SK-N-SH treated with all-trans-retinoic acid at 6 μM for 48 hours (cell line): ENCODE data around the gene EVI2A.

Experiments used
- ATAC-seq: fragments of 200-7000 bp; cut with Tn5 transposase; 3 replicates; pipeline ENCODE4 v1.9.1; 2020; ENCODE audit warnings: mild to moderate bottlenecking, moderate library complexity
- ARNTL ChIP-seq: fragments of 450-650 bp; formaldehyde crosslinking; IDR thresholded peaks from 2 replicates; pipeline ENCODE4 v1.5.0; 2020; ENCODE audit warnings: low read depth, mild to moderate bottlenecking, moderate library complexity, borderline replicate concordance
- BACH2 ChIP-seq: fragments of 250-450 bp; sonication (Bioruptor Pico); IDR thresholded peaks from 2 replicates; pipeline ENCODE4 v1.9.0; 2021; ENCODE audit warnings: mild to moderate bottlenecking, borderline replicate concordance
- CREB5 ChIP-seq: fragments of 250-450 bp; sonication (Bioruptor Pico); IDR thresholded peaks from 2 replicates; pipeline ENCODE4 v1.5.1; 2020; ENCODE audit warnings: low read depth, mild to moderate bottlenecking, moderate library complexity
- CSDC2 ChIP-seq: fragments of 250-450 bp; sonication (Bioruptor Pico); IDR thresholded peaks from 2 replicates; pipeline ENCODE4 v1.5.0; 2020; ENCODE audit warnings: mild to moderate bottlenecking, moderate library complexity
- CSRNP3 ChIP-seq: fragments of 250-450 bp; sonication (Bioruptor Pico); IDR thresholded peaks from 2 replicates; pipeline ENCODE4 v1.5.1; 2021; ENCODE audit warnings: mild to moderate bottlenecking, moderate library complexity
- ESRRG ChIP-seq: fragments of 250-450 bp; sonication (Bioruptor Pico); IDR thresholded peaks from 2 replicates; pipeline ENCODE4 v1.6.1; 2021; ENCODE audit warnings: mild to moderate bottlenecking
- GLIS3 ChIP-seq: fragments of 250-450 bp; sonication (Bioruptor Pico); IDR thresholded peaks from 2 replicates; pipeline ENCODE4 v1.5.0; 2020; ENCODE audit warnings: mild to moderate bottlenecking, moderate library complexity
- ISL1 ChIP-seq: fragments of 250-450 bp; sonication (Bioruptor Pico); IDR thresholded peaks from 2 replicates; pipeline ENCODE4 v2.1.2; 2022; ENCODE audit warnings: mild to moderate bottlenecking, moderate library complexity
- PATZ1 ChIP-seq: fragments of 250-450 bp; sonication (Bioruptor Pico); IDR thresholded peaks from 2 replicates; pipeline ENCODE4 v1.8.0; 2020; ENCODE audit warnings: mild to moderate bottlenecking, moderate library complexity, borderline replicate concordance
- POU6F1 ChIP-seq: fragments of 250-450 bp; sonication (Bioruptor Pico); IDR thresholded peaks from 2 replicates; pipeline ENCODE4 v1.8.0; 2021; ENCODE audit warnings: low read depth, mild to moderate bottlenecking, moderate library complexity, borderline replicate concordance
- PPARA ChIP-seq: fragments of 250-450 bp; sonication (Bioruptor Pico); IDR thresholded peaks from 2 replicates; pipeline ENCODE4 v1.5.0; 2020; ENCODE audit warnings: mild to moderate bottlenecking, borderline replicate concordance
- RARB ChIP-seq: fragments of 250-450 bp; sonication (Bioruptor Pico); IDR thresholded peaks from 2 replicates; pipeline ENCODE4 v1.8.0; 2021; ENCODE audit warnings: mild to moderate bottlenecking, moderate library complexity
- TCF4 ChIP-seq: fragments of 250-450 bp; sonication (Bioruptor Pico); IDR thresholded peaks from 2 replicates; pipeline ENCODE4 v1.8.0; 2021; ENCODE audit warnings: mild to moderate bottlenecking, moderate library complexity, borderline replicate concordance
- TSHZ2 ChIP-seq: fragments of 250-450 bp; sonication (Bioruptor Pico); IDR thresholded peaks from 2 replicates; pipeline ENCODE4 v1.5.0; 2020; ENCODE audit warnings: mild to moderate bottlenecking, moderate library complexity
- ZC3H10 ChIP-seq: fragments of 250-450 bp; sonication (Bioruptor Pico); IDR thresholded peaks from 2 replicates; pipeline ENCODE4 v1.5.1; 2021; ENCODE audit warnings: mild to moderate bottlenecking, moderate library complexity
- ZFP3 ChIP-seq: fragments of 250-450 bp; sonication (Bioruptor Pico); IDR thresholded peaks from 2 replicates; pipeline ENCODE4 v1.5.0; 2020; ENCODE audit warnings: mild to moderate bottlenecking, moderate library complexity
- ZFP30 ChIP-seq: fragments of 450-650 bp; formaldehyde crosslinking; IDR thresholded peaks from 2 replicates; pipeline ENCODE4 v1.5.0; 2022; ENCODE audit warnings: mild to moderate bottlenecking, moderate library complexity
- ZNF565 ChIP-seq: fragments of 450-650 bp; formaldehyde crosslinking; conservative IDR thresholded peaks from 2 replicates; pipeline ENCODE4 v1.5.0; 2020; ENCODE audit warnings: low read depth, mild to moderate bottlenecking, moderate library complexity
- ZNF70 ChIP-seq: fragments of 450-650 bp; formaldehyde crosslinking; IDR thresholded peaks from 2 replicates; pipeline ENCODE4 v1.5.0; 2020; ENCODE audit warnings: mild to moderate bottlenecking, moderate library complexity
- ZNF8 ChIP-seq: fragments of 450-650 bp; formaldehyde crosslinking; IDR thresholded peaks from 2 replicates; pipeline ENCODE4 v1.5.0; 2020; ENCODE audit warnings: mild to moderate bottlenecking, moderate library complexity

EVI2A gene

GRCh38 chr17:31297090-31297489 lies 24.3 kb downstream of the EVI2A start, which contains the start of gene OMG:
TSS of gene OMG (minus strand) at chr17:31297239. CDS start at chr17:31296331, 908 bp downstream.
- TF ChIP-seq ZNF565 (CRISPR knock-in tag) = no peak
- TF ChIP-seq PATZ1 (CRISPR knock-in tag) = no peak
- TF ChIP-seq CSRNP3 (CRISPR knock-in tag) = no peak
- no peak for TF ChIP-seq ISL1
- no peak for TF ChIP-seq CREB5 (CRISPR knock-in tag)
- no peak for TF ChIP-seq GLIS3 (CRISPR knock-in tag)
- TF ChIP-seq ARNTL = no peak
- no peak for TF ChIP-seq BACH2 (CRISPR knock-in tag)
- no peak for TF ChIP-seq ESRRG (CRISPR knock-in tag)
- TF ChIP-seq PPARA = no peak
- no peak for TF ChIP-seq ZNF8 (CRISPR knock-in tag)
- no peak for TF ChIP-seq POU6F1 (CRISPR knock-in tag)
- no peak for TF ChIP-seq ZNF70 (CRISPR knock-in tag)
- TF ChIP-seq RARB = no peak

GRCh38 chr17:31296142-31296541 lies 25.3 kb downstream of the EVI2A start:
- no peak for ATAC-seq
- TF ChIP-seq CSRNP3 (CRISPR knock-in tag) (no peak), GLIS3 (CRISPR knock-in tag) (no peak), POU6F1 (CRISPR knock-in tag) (no peak), ZNF70 (CRISPR knock-in tag) (no peak), ZFP30 (no peak), TSHZ2 (CRISPR knock-in tag) (no peak), CREB5 (CRISPR knock-in tag) (no peak), ZFP3 (no peak), PATZ1 (CRISPR knock-in tag) (no peak), BACH2 (CRISPR knock-in tag) (no peak), TCF4 (CRISPR knock-in tag) (no peak), CSDC2 (CRISPR knock-in tag) (no peak), ZNF565 (CRISPR knock-in tag) (no peak), ZC3H10 (CRISPR knock-in tag) (no peak)
- TF ChIP-seq, all 23 proteins: peak for 0

More at GRCh38 chr17:31297090-31297489, 24.3 kb downstream of the EVI2A start, which contains the start of gene OMG:
- ATAC-seq = no peak
